SK-N-SH treated with all-trans-retinoic acid at 6 μM for 48 hours (cell line): Measurements from ENCODE around the gene ABHD2.

Experiments
- ATAC-seq: fragments of 200-7000 bp; cut with Tn5 transposase; 3 replicates; pipeline ENCODE4 v1.9.1; 2020; ENCODE audit warnings: mild to moderate bottlenecking, moderate library complexity
- ARNTL ChIP-seq: fragments of 450-650 bp; formaldehyde crosslinking; IDR thresholded peaks from 2 replicates; pipeline ENCODE4 v1.5.0; 2020; ENCODE audit warnings: low read depth, mild to moderate bottlenecking, moderate library complexity, borderline replicate concordance
- BACH2 ChIP-seq: fragments of 250-450 bp; sonication (Bioruptor Pico); IDR thresholded peaks from 2 replicates; pipeline ENCODE4 v1.9.0; 2021; ENCODE audit warnings: mild to moderate bottlenecking, borderline replicate concordance
- ESRRG ChIP-seq: fragments of 250-450 bp; sonication (Bioruptor Pico); IDR thresholded peaks from 2 replicates; pipeline ENCODE4 v1.6.1; 2021; ENCODE audit warnings: mild to moderate bottlenecking
- GLIS3 ChIP-seq: fragments of 250-450 bp; sonication (Bioruptor Pico); IDR thresholded peaks from 2 replicates; pipeline ENCODE4 v1.5.0; 2020; ENCODE audit warnings: mild to moderate bottlenecking, moderate library complexity
- OSR1 ChIP-seq: fragments of 250-450 bp; sonication (Bioruptor Pico); IDR thresholded peaks from 2 replicates; pipeline ENCODE4 v1.8.0; 2022; ENCODE audit warnings: moderate library complexity, mild to moderate bottlenecking, inconsistent platforms
- PPARA ChIP-seq: fragments of 250-450 bp; sonication (Bioruptor Pico); IDR thresholded peaks from 2 replicates; pipeline ENCODE4 v1.5.0; 2020; ENCODE audit warnings: mild to moderate bottlenecking, borderline replicate concordance
- SNAI2 ChIP-seq: fragments of 250-450 bp; sonication (Bioruptor Pico); IDR thresholded peaks from 2 replicates; pipeline ENCODE4 v1.5.0; 2020; ENCODE audit warnings: mild to moderate bottlenecking, moderate library complexity
- TCF4 ChIP-seq: fragments of 250-450 bp; sonication (Bioruptor Pico); IDR thresholded peaks from 2 replicates; pipeline ENCODE4 v1.8.0; 2021; ENCODE audit warnings: mild to moderate bottlenecking, moderate library complexity, borderline replicate concordance
- ZC3H10 ChIP-seq: fragments of 250-450 bp; sonication (Bioruptor Pico); IDR thresholded peaks from 2 replicates; pipeline ENCODE4 v1.5.1; 2021; ENCODE audit warnings: mild to moderate bottlenecking, moderate library complexity
- ZFP30 ChIP-seq: fragments of 450-650 bp; formaldehyde crosslinking; IDR thresholded peaks from 2 replicates; pipeline ENCODE4 v1.5.0; 2022; ENCODE audit warnings: mild to moderate bottlenecking, moderate library complexity
- ZNF565 ChIP-seq: fragments of 450-650 bp; formaldehyde crosslinking; conservative IDR thresholded peaks from 2 replicates; pipeline ENCODE4 v1.5.0; 2020; ENCODE audit warnings: low read depth, mild to moderate bottlenecking, moderate library complexity
- ZNF70 ChIP-seq: fragments of 450-650 bp; formaldehyde crosslinking; IDR thresholded peaks from 2 replicates; pipeline ENCODE4 v1.5.0; 2020; ENCODE audit warnings: mild to moderate bottlenecking, moderate library complexity
- TF ChIP-seq, protein P1 (sequence below): fragments of 250-450 bp; sonication (Bioruptor Pico); IDR thresholded peaks from 2 replicates; pipeline ENCODE4 v1.5.0; 2020; ENCODE audit warnings: mild to moderate bottlenecking, moderate library complexity
- TF ChIP-seq, protein P2 (sequence below): fragments of 250-450 bp; sonication (Bioruptor Pico); IDR thresholded peaks from 2 replicates; pipeline ENCODE4 v1.8.0; 2020; ENCODE audit warnings: mild to moderate bottlenecking, moderate library complexity, borderline replicate concordance
- TF ChIP-seq, protein P3 (sequence below): fragments of 250-450 bp; sonication (Bioruptor Pico); IDR thresholded peaks from 2 replicates; pipeline ENCODE4 v1.5.1; 2021; ENCODE audit warnings: mild to moderate bottlenecking, moderate library complexity

Gene ABHD2

DNA sequence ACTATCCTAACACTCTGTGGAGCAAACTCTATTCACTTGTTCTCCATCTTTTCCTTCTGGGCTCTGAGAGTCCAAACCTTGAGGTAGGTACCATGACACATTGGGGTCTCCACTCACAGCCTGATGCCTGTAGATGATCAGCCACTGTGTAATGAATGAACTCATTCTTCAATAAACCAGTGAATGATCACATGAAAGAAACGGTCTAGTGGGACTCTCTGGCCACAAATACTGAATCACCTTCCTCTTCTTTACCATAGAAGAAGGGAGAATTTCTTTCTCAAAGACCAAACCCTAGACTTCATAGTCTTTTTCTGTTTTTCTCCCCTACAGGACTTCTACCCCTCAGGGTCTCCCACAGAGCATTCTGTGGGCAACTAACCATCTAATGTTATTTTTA, 20.5 kb upstream of the ABHD2 start:
- no peak for TF ChIP-seq TCF4 (CRISPR knock-in tag)
- TF ChIP-seq, protein P1, sequence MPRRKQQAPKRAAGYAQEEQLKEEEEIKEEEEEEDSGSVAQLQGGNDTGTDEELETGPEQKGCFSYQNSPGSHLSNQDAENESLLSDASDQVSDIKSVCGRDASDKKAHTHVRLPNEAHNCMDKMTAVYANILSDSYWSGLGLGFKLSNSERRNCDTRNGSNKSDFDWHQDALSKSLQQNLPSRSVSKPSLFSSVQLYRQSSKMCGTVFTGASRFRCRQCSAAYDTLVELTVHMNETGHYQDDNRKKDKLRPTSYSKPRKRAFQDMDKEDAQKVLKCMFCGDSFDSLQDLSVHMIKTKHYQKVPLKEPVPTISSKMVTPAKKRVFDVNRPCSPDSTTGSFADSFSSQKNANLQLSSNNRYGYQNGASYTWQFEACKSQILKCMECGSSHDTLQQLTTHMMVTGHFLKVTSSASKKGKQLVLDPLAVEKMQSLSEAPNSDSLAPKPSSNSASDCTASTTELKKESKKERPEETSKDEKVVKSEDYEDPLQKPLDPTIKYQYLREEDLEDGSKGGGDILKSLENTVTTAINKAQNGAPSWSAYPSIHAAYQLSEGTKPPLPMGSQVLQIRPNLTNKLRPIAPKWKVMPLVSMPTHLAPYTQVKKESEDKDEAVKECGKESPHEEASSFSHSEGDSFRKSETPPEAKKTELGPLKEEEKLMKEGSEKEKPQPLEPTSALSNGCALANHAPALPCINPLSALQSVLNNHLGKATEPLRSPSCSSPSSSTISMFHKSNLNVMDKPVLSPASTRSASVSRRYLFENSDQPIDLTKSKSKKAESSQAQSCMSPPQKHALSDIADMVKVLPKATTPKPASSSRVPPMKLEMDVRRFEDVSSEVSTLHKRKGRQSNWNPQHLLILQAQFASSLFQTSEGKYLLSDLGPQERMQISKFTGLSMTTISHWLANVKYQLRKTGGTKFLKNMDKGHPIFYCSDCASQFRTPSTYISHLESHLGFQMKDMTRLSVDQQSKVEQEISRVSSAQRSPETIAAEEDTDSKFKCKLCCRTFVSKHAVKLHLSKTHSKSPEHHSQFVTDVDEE (CRISPR knock-in tag) = no peak
- no peak for TF ChIP-seq OSR1 (CRISPR knock-in tag)
- TF ChIP-seq PPARA (CRISPR knock-in tag) = no peak
- TF ChIP-seq, protein P2, sequence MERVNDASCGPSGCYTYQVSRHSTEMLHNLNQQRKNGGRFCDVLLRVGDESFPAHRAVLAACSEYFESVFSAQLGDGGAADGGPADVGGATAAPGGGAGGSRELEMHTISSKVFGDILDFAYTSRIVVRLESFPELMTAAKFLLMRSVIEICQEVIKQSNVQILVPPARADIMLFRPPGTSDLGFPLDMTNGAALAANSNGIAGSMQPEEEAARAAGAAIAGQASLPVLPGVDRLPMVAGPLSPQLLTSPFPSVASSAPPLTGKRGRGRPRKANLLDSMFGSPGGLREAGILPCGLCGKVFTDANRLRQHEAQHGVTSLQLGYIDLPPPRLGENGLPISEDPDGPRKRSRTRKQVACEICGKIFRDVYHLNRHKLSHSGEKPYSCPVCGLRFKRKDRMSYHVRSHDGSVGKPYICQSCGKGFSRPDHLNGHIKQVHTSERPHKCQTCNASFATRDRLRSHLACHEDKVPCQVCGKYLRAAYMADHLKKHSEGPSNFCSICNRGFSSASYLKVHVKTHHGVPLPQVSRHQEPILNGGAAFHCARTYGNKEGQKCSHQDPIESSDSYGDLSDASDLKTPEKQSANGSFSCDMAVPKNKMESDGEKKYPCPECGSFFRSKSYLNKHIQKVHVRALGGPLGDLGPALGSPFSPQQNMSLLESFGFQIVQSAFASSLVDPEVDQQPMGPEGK (CRISPR knock-in tag) = no peak
- TF ChIP-seq, protein P3, sequence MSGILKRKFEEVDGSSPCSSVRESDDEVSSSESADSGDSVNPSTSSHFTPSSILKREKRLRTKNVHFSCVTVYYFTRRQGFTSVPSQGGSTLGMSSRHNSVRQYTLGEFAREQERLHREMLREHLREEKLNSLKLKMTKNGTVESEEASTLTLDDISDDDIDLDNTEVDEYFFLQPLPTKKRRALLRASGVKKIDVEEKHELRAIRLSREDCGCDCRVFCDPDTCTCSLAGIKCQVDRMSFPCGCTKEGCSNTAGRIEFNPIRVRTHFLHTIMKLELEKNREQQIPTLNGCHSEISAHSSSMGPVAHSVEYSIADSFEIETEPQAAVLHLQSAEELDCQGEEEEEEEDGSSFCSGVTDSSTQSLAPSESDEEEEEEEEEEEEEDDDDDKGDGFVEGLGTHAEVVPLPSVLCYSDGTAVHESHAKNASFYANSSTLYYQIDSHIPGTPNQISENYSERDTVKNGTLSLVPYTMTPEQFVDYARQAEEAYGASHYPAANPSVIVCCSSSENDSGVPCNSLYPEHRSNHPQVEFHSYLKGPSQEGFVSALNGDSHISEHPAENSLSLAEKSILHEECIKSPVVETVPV = no peak
- no peak for TF ChIP-seq ESRRG (CRISPR knock-in tag)
- TF ChIP-seq ZFP30 (CRISPR knock-in tag) = no peak
- TF ChIP-seq ZC3H10 (CRISPR knock-in tag) = no peak
- no peak for TF ChIP-seq BACH2 (CRISPR knock-in tag)
- no peak for ATAC-seq

DNA sequence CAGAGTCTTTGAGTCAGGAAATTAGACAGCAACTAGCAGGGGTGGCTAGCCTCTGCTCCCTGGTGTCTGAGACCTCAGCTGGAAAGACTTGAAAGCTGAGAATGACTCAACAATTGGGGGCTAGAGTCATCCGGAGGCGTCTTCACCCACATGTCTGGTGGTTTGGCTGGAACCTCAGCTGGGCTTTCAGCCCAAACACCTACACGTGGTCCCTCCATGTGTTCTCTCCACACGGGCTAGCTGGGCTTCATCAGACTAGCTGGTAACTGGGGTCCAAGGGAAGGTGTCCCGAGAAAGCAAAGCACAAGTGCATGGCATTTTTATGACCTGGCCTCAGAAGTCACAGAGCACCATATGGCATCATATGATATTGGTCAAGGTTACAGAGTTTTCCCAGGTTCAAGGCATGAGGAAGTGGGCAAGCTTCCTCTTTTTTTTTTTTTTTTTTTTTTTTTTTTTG, 19.9 kb upstream of the ABHD2 start:
- ATAC-seq = no peak
- TF ChIP-seq ARNTL (CRISPR knock-in tag) (no peak), ZFP30 (CRISPR knock-in tag) (no peak), ZC3H10 (CRISPR knock-in tag) (no peak), ESRRG (CRISPR knock-in tag) (no peak), ZNF565 (CRISPR knock-in tag) (no peak), ZNF70 (no peak)
- TF ChIP-seq, protein P3 = no peak

DNA sequence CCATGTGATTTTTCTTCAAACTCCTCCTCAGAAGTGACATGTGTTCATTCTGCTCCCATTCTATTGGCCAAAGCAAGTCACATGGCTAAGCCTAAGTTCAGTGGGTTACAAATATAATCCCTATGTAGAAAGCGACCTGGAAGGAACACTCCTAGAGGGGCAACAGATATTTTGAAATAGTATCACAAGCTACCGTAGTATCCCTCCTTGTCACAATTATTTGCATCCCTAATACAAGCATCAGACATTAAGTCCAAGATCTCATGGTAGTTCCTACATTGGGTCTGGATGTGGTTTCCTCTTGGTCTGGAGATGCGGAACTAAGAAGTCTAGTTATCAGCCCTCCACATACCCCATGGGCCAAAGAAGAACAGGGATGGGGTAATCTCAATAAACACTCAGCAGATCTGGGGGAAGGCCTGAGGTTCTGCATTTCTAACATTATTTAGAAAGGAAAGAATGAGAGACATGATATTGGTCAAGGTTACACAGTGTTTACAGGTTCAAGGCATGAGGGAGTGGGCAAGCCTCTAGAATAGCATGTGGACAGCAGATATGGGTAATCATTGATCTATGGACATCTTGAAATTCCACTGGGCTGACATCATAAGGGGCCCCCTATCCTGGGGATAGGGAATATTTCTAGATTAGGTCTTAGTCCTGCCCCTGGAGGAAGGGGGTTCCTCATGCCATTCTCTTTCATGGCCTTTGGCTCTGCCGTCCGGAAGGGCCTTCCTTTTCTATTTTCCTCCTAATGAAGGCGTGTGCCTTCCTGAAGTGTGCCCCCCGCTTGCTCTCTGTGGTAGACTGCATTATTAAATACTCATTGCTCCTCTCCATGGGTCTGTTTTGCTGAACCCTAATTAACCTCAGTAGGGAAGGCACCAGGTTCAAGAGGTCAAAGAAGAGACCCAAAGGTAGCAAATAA, 17.8 kb upstream of the ABHD2 start:
- ATAC-seq = no peak
- no peak for TF ChIP-seq ZNF70
- no peak for TF ChIP-seq ZNF565 (CRISPR knock-in tag)
- TF ChIP-seq, protein P2 (CRISPR knock-in tag) = no peak

DNA sequence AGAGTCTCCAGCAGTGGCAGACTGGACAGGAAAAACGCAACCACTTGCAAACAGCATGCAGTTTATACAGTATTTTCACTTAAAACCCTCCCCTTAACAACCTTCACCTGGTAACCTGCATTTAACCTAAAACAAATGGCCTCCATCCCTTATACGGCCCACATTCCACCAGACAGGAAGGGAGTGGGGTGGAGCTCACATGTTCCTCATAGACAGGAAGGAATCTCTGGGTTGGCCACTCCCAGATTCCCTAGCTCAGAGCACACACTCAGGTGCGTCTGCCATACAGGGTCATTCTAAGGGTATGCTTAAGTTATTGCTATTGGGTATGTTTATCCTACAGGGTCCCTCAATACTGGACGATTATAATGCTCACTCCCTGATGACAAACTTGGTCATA, 16.8 kb upstream of the ABHD2 start:
- ATAC-seq = no peak
- TF ChIP-seq ZNF565 (CRISPR knock-in tag) (no peak), SNAI2 (CRISPR knock-in tag) (no peak), GLIS3 (CRISPR knock-in tag) (no peak), PPARA (CRISPR knock-in tag) (no peak)
- TF ChIP-seq, protein P3 = no peak
- TF ChIP-seq, protein P1 (CRISPR knock-in tag) = no peak
- TF ChIP-seq, protein P2 (CRISPR knock-in tag) = no peak
